IMR-90 (cell line): ENCODE measurements around the gene ST6GALNAC5. TPM values are rescaled to one million over a fixed set of nuclear protein-coding genes. Genes with fewer than 3 reads are reported as not detected.

Source experiments
- ATAC-seq: fragments of 200-7000 bp; cut with Tn5 transposase; 2 replicates; pipeline ENCODE4 v1.9.1; 2020; ENCODE audit warnings: low read depth, mild to moderate bottlenecking, moderate library complexity
- BruUV-seq: library from RNA; stranded (reverse); fragments of 400-500 nt; replicated peaks from 2 replicates; lab custom pipeline; 2021; lab: Mats Ljungman, UMichigan
- CTCF ChIA-PET: fragments of 300-600 bp; formaldehyde crosslinking; extraction: SDS; loops from one replicate; lab custom pipeline; 2021; ENCODE audit warnings: antibody characterized with exemption; lab: Yijun Ruan, JAX
- POLR2A ChIA-PET: fragments of 300-600 bp; sonication (Branson Sonifier 250); formaldehyde crosslinking; loops from one replicate; lab custom pipeline; 2022; ENCODE audit warnings: antibody characterized with exemption; ENCODE audit not compliant: unreplicated experiment; lab: Charles Lee
- DNase-seq: peaks from one replicate; pipeline ENCODE4 v3.0.0; 2013
- H2AFZ ChIP-seq: replicated peaks from 2 replicates; pipeline ENCODE3; 2013; ENCODE audit warnings: low read length, mild to moderate bottlenecking; ENCODE audit not compliant: poor library complexity
- H2AK5ac ChIP-seq: 2 replicates; pipeline ENCODE4 v1.6.1; 2013; ENCODE audit warnings: low read depth, low read length, inconsistent platforms
- H2AK9ac ChIP-seq: replicated peaks from 2 replicates; pipeline ENCODE3; 2013; ENCODE audit warnings: mild to moderate bottlenecking, low read depth, low read length, moderate library complexity; ENCODE audit not compliant: poor library complexity
- H2BK120ac ChIP-seq: 2 replicates; pipeline ENCODE4 v1.6.1; 2013; ENCODE audit warnings: low read depth, low read length, inconsistent platforms
- H2BK15ac ChIP-seq: 3 replicates; pipeline ENCODE4 v1.6.1; 2013; ENCODE audit warnings: low read depth, low read length, inconsistent platforms
- H2BK20ac ChIP-seq: 2 replicates; pipeline ENCODE4 v1.6.1; 2013; ENCODE audit warnings: low read depth, mild to moderate bottlenecking, inconsistent platforms, low read length, moderate library complexity
- H2BK5ac ChIP-seq: 2 replicates; pipeline ENCODE4 v1.6.1; 2013; ENCODE audit warnings: mild to moderate bottlenecking, low read depth, low read length, inconsistent platforms; ENCODE audit not compliant: poor library complexity, severe bottlenecking
- H3K14ac ChIP-seq: replicated peaks from 2 replicates; pipeline ENCODE4 v1.6.1; 2013; ENCODE audit warnings: low read depth, low read length, inconsistent platforms
- H3K18ac ChIP-seq: 2 replicates; pipeline ENCODE4 v1.6.1; 2013; ENCODE audit warnings: low read depth, low read length, control low read depth
- H3K23ac ChIP-seq: 2 replicates; pipeline ENCODE4 v1.6.1; 2013; ENCODE audit warnings: low read depth, low read length, inconsistent platforms
- H3K27ac ChIP-seq: 2 replicates; pipeline ENCODE4 v1.5.1; 2013; ENCODE audit warnings: mild to moderate bottlenecking, control low read depth, low read length; ENCODE audit not compliant: insufficient read depth
- H3K27me3 ChIP-seq: 2 replicates; pipeline ENCODE4 v1.6.1; 2013; ENCODE audit warnings: low read length; ENCODE audit not compliant: control insufficient read depth, insufficient read depth
- H3K36me3 ChIP-seq: 2 replicates; pipeline ENCODE4 v1.6.1; 2013; ENCODE audit warnings: low read length, mixed read lengths; ENCODE audit not compliant: control insufficient read depth, insufficient read depth
- H3K4ac ChIP-seq: 2 replicates; pipeline ENCODE4 v1.6.1; 2013; ENCODE audit warnings: low read depth, low read length, inconsistent platforms
- H3K4me1 ChIP-seq: 2 replicates; pipeline ENCODE4 v1.6.1; 2013; ENCODE audit warnings: low read length, mixed read lengths; ENCODE audit not compliant: control insufficient read depth, insufficient read depth
- H3K4me2 ChIP-seq: 2 replicates; pipeline ENCODE4 v1.6.1; 2013; ENCODE audit warnings: low read depth, mild to moderate bottlenecking, control low read depth, low read length, moderate library complexity
- H3K4me3 ChIP-seq: 2 replicates; pipeline ENCODE4 v1.5.1; 2013; ENCODE audit warnings: low read depth, mild to moderate bottlenecking, control low read depth, low read length, moderate library complexity; ENCODE audit not compliant: insufficient read depth
- H3K56ac ChIP-seq: 2 replicates; pipeline ENCODE4 v1.6.1; 2013; ENCODE audit warnings: low read length, inconsistent platforms; ENCODE audit not compliant: insufficient read depth; ENCODE audit errors: extremely low read depth
- H3K79me1 ChIP-seq, 2 experiments: 2 replicates each; pipeline ENCODE4 v1.6.1; 2013; ENCODE audit warnings: low read length in 2 of 2, inconsistent platforms in 1 of 2, low read depth in 1 of 2
- H3K9ac ChIP-seq: 2 replicates; pipeline ENCODE4 v1.6.1; 2013; ENCODE audit warnings: low read depth, low read length, control low read depth
- H3K9me1 ChIP-seq: 2 replicates; pipeline ENCODE4 v1.6.1; 2013; ENCODE audit warnings: low read length, inconsistent platforms; ENCODE audit not compliant: insufficient read depth
- H3K9me3 ChIP-seq: 2 replicates; pipeline ENCODE4 v1.6.1; 2013; ENCODE audit warnings: low read length; ENCODE audit not compliant: control insufficient read depth, insufficient read depth
- H4K20me1 ChIP-seq: 2 replicates; pipeline ENCODE4 v1.6.1; 2013; ENCODE audit warnings: low read length, inconsistent platforms; ENCODE audit not compliant: insufficient read depth
- H4K5ac ChIP-seq: 2 replicates; pipeline ENCODE4 v1.6.1; 2013; ENCODE audit warnings: mild to moderate bottlenecking, low read depth, low read length, control low read depth
- H4K8ac ChIP-seq, 2 experiments: 2 replicates each; pipeline ENCODE4 v1.6.1; 2013; ENCODE audit warnings: low read depth in 2 of 2, low read length in 2 of 2, control low read depth in 1 of 2, inconsistent platforms in 1 of 2
- H4K91ac ChIP-seq: 2 replicates; pipeline ENCODE4 v1.6.1; 2013; ENCODE audit warnings: low read depth, low read length, inconsistent platforms; ENCODE audit not compliant: insufficient read depth
- BHLHE40 ChIP-seq: fragments of 150-350 bp; IDR thresholded peaks from 2 replicates; pipeline ENCODE4 v1.6.1; 2016; ENCODE audit warnings: mild to moderate bottlenecking, low read depth, low read length
- CEBPB ChIP-seq: IDR thresholded peaks from 2 replicates; pipeline ENCODE4 v1.6.1; 2012; ENCODE audit warnings: low read depth, low read length, improper control_type of control experiment
- CHD1 ChIP-seq: IDR thresholded peaks from 2 replicates; pipeline ENCODE4 v1.6.1; 2012; ENCODE audit warnings: low read depth, low read length, improper control_type of control experiment
- ELK1 ChIP-seq: fragments of 150-350 bp; IDR thresholded peaks from 2 replicates; pipeline ENCODE4 v1.6.1; 2016; ENCODE audit warnings: low read depth, mild to moderate bottlenecking, low read length, moderate library complexity, borderline replicate concordance
- FOS ChIP-seq: fragments of 150-350 bp; IDR thresholded peaks from 2 replicates; pipeline ENCODE4 v1.6.1; 2016; ENCODE audit warnings: low read depth, low read length
- MAFK ChIP-seq: IDR thresholded peaks from 2 replicates; pipeline ENCODE4 v1.6.1; 2012; ENCODE audit warnings: low read depth, low read length, improper control_type of control experiment
- MAZ ChIP-seq: IDR thresholded peaks from 2 replicates; pipeline ENCODE4 v1.6.1; 2012; ENCODE audit warnings: low read depth, mild to moderate bottlenecking, low read length, improper control_type of control experiment, moderate library complexity, borderline replicate concordance
- MXI1 ChIP-seq: IDR thresholded peaks from 2 replicates; pipeline ENCODE4 v1.6.1; 2012; ENCODE audit warnings: low read depth, mild to moderate bottlenecking, low read length, moderate library complexity, borderline replicate concordance
- NFE2L2 ChIP-seq: fragments of 150-350 bp; IDR thresholded peaks from 2 replicates; pipeline ENCODE4 v1.6.1; 2016; ENCODE audit warnings: low read depth, mild to moderate bottlenecking, low read length
- POLR2A ChIP-seq: IDR thresholded peaks from 2 replicates; pipeline ENCODE4 v1.6.1; 2012; ENCODE audit warnings: mild to moderate bottlenecking, low read depth, low read length
- RAD21 ChIP-seq: IDR thresholded peaks from 2 replicates; pipeline ENCODE4 v1.6.1; 2012; ENCODE audit warnings: low read length, improper control_type of control experiment
- RCOR1 ChIP-seq: IDR thresholded peaks from 2 replicates; pipeline ENCODE4 v1.6.1; 2012; ENCODE audit warnings: mild to moderate bottlenecking, low read length, improper control_type of control experiment; ENCODE audit not compliant: insufficient replicate concordance
- RFX5 ChIP-seq: IDR thresholded peaks from 2 replicates; pipeline ENCODE4 v1.8.0; 2012; ENCODE audit warnings: low read depth, mild to moderate bottlenecking, low read length, moderate library complexity
- SMC3 ChIP-seq: fragments of 150-350 bp; IDR thresholded peaks from 2 replicates; pipeline ENCODE4 v1.6.1; 2016; ENCODE audit warnings: low read depth, mild to moderate bottlenecking, antibody characterized with exemption, low read length, moderate library complexity
- whole genome bisulfite sequencing, 2 experiments: methylation state at CpG; one replicate each; pipeline versions ENCODE4 v1.1.5 to v1.1.7; 2013; ENCODE audit warnings: missing lambda C conversion rate in 2 of 2; ENCODE audit not compliant: insufficient read length in 1 of 2; ENCODE audit errors: extremely low coverage in 2 of 2; 5-methylcytosine and 5-hydroxymethylcytosine counted together
- dilution Hi-C: fragments of 300-500 bp; cut with HindIII; formaldehyde crosslinking; loops from one replicate; pipeline ENCODE4 v1.14.3; 2018; ENCODE audit warnings: low sequenced_read_pairs; ENCODE audit not compliant: unreplicated experiment
- in situ Hi-C: fragments of 300-500 bp; cut with MboI; formaldehyde crosslinking; loops from 3 replicates; pipeline ENCODE4 v1.14.3; 2019; ENCODE audit warnings: low sequenced_read_pairs, inconsistent platforms, mixed read lengths
- intact Hi-C: fragments of 100-400 bp; cut with micrococcal nuclease; formaldehyde crosslinking; loops from 2 replicates; pipeline ENCODE4 v1.10.0; 2022
- polyA plus RNA-seq, 3 experiments: library from polyadenylated mRNA; depleted of rRNA; stranded (reverse); fragments of >200 nt; gene quantifications; 2 replicates each; pipeline ENCODE4 v1.2.3, GENCODE V29; 2012; ENCODE audit warnings: low replicate concordance in 1 of 3
- total RNA-seq: library from RNA; depleted of rRNA; stranded (reverse); fragments of >200 nt; gene quantifications from 2 replicates; pipeline ENCODE4 v1.2.3, GENCODE V29; 2012
- TF ChIP-seq, protein P1 (sequence below): conservative IDR thresholded peaks from 2 replicates; pipeline ENCODE4 v1.5.1; 2012; ENCODE audit warnings: mild to moderate bottlenecking, low read depth, low read length, improper control_type of control experiment
- TF ChIP-seq, protein P2 (sequence below): fragments of 150-350 bp; IDR thresholded peaks from 2 replicates; pipeline ENCODE4 v1.6.1; 2017; ENCODE audit warnings: mild to moderate bottlenecking, antibody characterized with exemption, low read length, low read depth

Gene ST6GALNAC5
- total and polyA plus RNA-seq, 2 of the 4 experiments (the other 2 are of a cell fraction) = 3.4 to 4.0 TPM

- Histone ChIP-seq H3K14ac (no peak overlapping the region), H2AK5ac (no peak overlapping the region), H4K8ac (no peak overlapping the region), H2BK15ac (no peak overlapping the region), H3K4me1 (no peaks in the 10 kb centered on the region), H3K23ac (no peak overlapping the region), H4K20me1 (no peaks in the 10 kb centered on the region), H2BK20ac (no peak overlapping the region), H3K56ac (no peak overlapping the region), H2AFZ (no peak overlapping the region), H3K9ac (no peak overlapping the region), H3K27ac (no peak overlapping the region), H3K27me3 (no peaks in the 10 kb centered on the region), H2AK9ac (no peak overlapping the region), H3K18ac (no peak overlapping the region), H4K5ac (no peak overlapping the region), H3K4me2 (no peak overlapping the region), H3K9me1 (no peaks in the 10 kb centered on the region), H3K36me3 (no peaks in the 10 kb centered on the region), H3K79me1 (no peaks in the 10 kb centered on the region), H3K9me3 (no peaks in the 10 kb centered on the region), H2BK5ac (no peak overlapping the region), H4K91ac (no peak overlapping the region), H3K4me3 (no peak overlapping the region), H3K4ac (no peak overlapping the region), H2BK120ac (no peak overlapping the region)
- CTCF ChIA-PET = no interaction called here
- no CpG with 5 or more reads among the region's 2 CpGs for WGBS, 2 experiments
- DNase-seq = no peak
- no peak for TF ChIP-seq BHLHE40
- TF ChIP-seq MAZ = no peak
- TF ChIP-seq, protein P1, sequence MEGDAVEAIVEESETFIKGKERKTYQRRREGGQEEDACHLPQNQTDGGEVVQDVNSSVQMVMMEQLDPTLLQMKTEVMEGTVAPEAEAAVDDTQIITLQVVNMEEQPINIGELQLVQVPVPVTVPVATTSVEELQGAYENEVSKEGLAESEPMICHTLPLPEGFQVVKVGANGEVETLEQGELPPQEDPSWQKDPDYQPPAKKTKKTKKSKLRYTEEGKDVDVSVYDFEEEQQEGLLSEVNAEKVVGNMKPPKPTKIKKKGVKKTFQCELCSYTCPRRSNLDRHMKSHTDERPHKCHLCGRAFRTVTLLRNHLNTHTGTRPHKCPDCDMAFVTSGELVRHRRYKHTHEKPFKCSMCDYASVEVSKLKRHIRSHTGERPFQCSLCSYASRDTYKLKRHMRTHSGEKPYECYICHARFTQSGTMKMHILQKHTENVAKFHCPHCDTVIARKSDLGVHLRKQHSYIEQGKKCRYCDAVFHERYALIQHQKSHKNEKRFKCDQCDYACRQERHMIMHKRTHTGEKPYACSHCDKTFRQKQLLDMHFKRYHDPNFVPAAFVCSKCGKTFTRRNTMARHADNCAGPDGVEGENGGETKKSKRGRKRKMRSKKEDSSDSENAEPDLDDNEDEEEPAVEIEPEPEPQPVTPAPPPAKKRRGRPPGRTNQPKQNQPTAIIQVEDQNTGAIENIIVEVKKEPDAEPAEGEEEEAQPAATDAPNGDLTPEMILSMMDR = no peak
- no peak for TF ChIP-seq CHD1
- TF ChIP-seq, protein P2, sequence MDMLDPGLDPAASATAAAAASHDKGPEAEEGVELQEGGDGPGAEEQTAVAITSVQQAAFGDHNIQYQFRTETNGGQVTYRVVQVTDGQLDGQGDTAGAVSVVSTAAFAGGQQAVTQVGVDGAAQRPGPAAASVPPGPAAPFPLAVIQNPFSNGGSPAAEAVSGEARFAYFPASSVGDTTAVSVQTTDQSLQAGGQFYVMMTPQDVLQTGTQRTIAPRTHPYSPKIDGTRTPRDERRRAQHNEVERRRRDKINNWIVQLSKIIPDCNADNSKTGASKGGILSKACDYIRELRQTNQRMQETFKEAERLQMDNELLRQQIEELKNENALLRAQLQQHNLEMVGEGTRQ = no peak
- no peak for TF ChIP-seq CEBPB
- TF ChIP-seq ELK1 = no peak
- no peak for TF ChIP-seq SMC3
- no peak for TF ChIP-seq MAFK
- TF ChIP-seq RCOR1 = no peak
- no peak for TF ChIP-seq FOS
- no peak for TF ChIP-seq RFX5
- TF ChIP-seq POLR2A = no peak
- TF ChIP-seq RAD21 = no peak
- no peak for TF ChIP-seq MXI1
- TF ChIP-seq NFE2L2 = no peak
- dilution Hi-C loops (no loop called here), intact Hi-C loops (no loop called here), in situ Hi-C loops (no loop called here)
- POLR2A ChIA-PET = no interaction called here
- no peak for ATAC-seq
- no TSS peak for BruUV-seq
These were observed 33.4 kb upstream of the ST6GALNAC5 start for GRCh38 chr1:76833856-76834255.
